HUDEP-2 (cell line): ENCODE data around the gene CLDN25.

Experiments used
- DNase-seq, 76 experiments: peaks; one replicate each; lab custom pipeline; 2025; ENCODE audit not compliant: unreplicated experiment in 76 of 76; lab: John Stamatoyannopoulos, UW

The CLDN25 gene

DNA sequence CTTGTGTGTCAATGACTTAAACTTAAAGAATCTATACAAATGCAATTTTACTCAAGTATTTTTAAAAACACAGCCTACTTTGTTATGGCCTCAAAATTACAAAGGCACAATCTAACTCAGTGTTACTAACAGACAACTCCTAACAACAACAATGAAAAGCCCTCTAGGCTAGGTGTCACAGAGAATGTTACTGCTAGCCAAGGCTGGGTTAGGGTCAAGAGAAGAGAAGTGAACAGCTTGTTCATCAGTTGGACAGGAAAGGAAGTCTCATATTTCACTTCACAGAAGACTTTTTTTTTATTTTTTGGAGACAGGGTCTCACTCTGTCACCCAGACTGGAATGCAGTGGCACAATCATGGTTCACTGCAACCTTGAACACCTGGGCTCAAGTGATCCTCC lies 26.0 kb downstream of the CLDN25 start:
- no peak for DNase-seq

DNA sequence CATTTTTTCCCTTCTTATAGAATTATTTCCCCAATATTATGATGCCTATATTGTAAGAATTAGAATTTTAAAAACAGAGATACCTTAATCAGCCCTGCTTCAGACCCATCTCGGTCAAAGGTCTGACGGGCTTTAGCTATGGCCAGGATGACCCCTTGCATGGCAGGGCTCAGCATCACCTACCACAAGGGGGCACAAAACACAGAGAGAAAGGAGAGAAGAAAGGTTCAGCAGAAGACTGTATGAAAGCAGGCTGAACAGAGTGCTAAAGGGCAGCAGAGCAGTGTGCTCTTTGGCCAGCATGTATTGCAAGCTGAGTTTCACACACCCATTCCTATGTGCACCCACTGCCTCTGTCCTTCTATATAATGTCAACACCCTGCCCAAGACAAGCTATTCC lies 26.8 kb downstream of the CLDN25 start:
- peak in 31 of 76 experiments; percentile 1 to 50 (median 12) for DNase-seq

DNA sequence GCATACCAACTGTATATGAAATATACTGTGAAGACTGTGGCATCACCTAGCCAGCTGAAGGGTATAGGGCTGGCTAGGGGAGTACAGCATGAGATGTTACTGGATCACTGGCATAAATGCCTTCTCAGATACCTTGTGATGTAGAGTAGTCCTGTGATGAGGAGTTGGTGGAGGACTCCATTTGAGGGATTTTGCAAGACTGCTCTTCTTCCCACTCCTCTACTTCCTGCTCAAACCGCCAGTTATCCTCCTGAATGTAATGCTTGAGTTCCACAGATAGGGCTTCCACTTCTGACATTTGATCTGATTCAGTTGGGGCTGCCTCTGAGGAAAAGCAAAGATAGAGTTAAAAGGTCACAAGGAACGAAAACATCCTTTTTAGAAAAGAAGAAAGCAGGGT lies 29.3 kb downstream of the CLDN25 start:
- DNase-seq = no peak

DNA sequence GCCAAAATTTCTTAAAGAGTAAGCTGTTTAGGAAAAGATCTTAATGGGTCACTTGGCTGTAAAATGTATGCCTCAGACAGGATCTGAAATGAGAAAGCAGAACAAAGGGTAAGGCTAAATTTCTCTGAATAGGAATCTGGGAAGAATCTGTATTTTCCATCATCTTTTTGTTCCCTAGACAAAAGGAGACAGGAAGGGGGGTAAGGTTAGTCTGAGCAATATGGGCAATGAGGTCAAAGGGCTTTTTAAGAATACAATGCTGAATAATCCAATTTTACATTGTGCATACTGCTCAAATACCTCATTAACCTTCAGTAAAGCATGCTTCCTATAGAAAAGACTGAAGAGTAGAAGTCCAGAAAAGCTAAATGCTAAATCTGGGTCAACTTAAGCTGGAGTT lies 34.6 kb downstream of the CLDN25 start:
- no peak for DNase-seq

DNA sequence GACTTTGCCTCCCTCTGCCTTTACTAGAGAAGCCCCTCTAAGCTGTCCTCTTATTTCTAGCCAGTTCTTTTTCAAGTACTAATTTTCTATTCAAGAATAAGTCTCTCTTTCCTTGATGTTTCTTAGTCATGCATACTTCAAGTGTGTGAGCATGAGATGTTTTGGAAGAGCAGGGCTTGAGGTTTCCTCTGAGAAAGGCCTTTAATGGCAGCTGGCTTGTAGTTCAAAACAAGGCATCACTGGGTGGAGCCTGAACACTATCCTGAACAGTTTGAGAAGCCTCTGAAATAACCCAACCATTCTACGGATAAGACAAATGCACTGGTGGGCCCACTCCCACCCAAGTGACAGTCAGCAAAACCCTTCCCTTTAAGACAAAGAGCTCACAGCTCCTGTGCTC lies 37.6 kb downstream of the CLDN25 start:
- DNase-seq = no peak

DNA sequence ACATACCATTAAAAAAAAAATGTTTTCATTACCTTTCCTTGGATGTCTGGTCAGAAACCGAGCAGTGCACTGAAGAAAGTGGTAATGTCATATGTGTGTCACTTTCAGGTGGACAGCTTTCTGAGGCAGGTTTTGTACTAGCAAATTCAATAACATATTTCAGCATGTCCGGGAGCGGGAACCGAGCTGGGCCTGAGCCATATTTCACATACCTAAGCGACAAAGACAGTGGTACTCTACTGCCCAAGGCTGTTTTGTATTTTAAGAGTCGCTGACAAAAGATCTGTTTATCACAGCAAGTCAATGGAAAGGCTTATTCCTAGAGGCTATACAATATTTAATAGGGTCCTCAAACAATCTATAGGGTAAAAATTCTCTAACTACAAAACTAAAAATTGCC lies 38.0 kb downstream of the CLDN25 start:
- no peak for DNase-seq

DNA sequence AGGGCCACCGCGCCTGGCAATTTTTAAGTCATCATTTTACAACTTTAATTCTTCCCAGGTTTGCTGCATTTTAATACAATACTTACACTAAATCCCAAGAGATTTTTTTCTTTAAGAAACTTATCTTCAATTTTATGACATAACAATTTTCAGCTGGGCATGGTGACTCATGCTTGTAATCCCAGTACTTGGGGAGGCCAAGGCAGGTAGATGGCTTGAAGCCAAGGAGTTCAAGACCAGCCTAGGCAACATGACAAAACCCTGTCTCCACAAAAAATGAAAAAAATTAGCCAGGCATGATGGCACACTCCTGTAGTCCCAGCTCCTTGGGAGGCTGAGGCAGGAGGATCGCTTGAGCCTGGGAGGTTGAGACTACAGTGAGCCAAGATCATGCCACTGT lies 38.8 kb downstream of the CLDN25 start:
- peak in 1 of 76 experiments; percentile 3 for DNase-seq

DNA sequence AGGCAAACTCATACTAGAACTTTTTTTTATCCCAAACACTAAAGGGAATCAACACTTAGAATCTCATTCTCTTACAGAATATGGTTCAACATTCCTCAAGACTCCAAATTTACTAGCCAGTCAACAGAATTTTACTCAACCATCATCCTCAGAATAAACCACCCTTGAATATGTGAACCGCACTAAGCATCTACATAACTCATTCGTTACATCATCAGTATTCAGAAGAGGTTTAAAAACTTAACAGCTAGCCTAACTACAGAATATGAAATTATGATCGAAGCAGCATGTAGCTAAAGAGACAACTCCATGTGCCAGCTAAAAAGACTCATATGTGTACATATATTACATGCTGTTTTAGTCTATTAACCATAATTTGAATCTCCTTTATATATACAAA lies 47.9 kb downstream of the CLDN25 start:
- DNase-seq = no peak

DNA sequence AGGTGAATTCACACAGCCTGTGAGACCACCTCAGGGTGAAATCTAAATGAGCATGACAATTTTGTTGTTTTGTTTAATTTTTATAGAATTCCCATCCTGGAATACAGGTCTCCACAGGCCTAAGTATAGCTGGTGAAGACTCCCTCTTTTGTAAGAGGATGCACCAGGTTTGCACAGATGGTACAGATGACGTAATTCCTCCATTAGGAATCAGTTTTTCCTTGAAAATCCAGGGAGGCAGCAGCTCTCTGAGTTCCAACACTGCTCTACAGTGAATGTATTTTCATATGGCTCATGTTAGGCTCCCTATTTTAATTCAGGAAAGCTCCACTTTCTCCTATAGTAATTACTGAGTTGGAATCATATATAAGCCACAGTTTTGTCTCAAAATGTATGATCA lies 48.6 kb downstream of the CLDN25 start:
- DNase-seq = no peak

DNA sequence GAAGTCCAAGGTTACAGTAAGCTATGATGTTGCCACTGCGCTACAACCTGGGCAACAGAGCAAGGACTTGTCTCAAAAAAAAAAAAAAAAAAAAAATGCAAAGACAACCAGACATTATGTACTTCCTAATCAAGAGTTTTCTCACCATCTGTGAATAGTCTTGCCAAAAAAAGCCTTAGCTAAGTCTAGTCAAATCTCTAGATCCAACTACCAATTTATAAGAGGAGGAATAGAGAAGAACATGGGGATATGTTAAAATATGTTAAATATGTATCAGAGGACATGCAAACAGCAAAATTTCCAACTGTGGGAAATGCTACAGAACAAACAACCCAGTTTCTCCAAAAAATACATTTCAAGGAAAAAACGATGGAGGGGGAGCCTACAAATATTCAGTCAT lies 50.2 kb downstream of the CLDN25 start:
- DNase-seq = no peak
